Ascending aorta (tissue), 2 donors: ENCODE data around the gene ATP1A3. TPM values are rescaled to one million over a fixed set of nuclear protein-coding genes. Genes with fewer than 3 reads are reported as not detected.
A peak's percentile ranks its signal among the peaks of the same experiment; 100 is the strongest.
"Not testable (repeated sequence)": the region's sequence is repeated elsewhere in the genome, so short reads cannot be mapped to it uniquely, and the experiment has no call there.

Source experiments
- DNase-seq, 2 donors: peaks; one replicate each; pipeline ENCODE4 v3.0.0-alpha.2; 2019; ENCODE audit warnings: low spot score in 2 of 2
- H3K27ac ChIP-seq, 2 donors: fragments of 200-600 bp; sonication (generic); one replicate each; pipeline ENCODE4 v1.5.1; 2016 to 2017; ENCODE audit warnings: mild to moderate bottlenecking in 1 of 2
- H3K27me3 ChIP-seq: fragments of 200-600 bp; sonication (generic); one replicate; pipeline ENCODE4 v1.5.1; 2017
- H3K36me3 ChIP-seq, 2 donors: fragments of 200-600 bp; sonication (generic); one replicate each; pipeline ENCODE4 v1.5.1; 2016
- H3K4me1 ChIP-seq, 2 donors: fragments of 200-600 bp; sonication (generic); one replicate each; pipeline ENCODE4 v1.5.1; 2016 to 2017; ENCODE audit warnings: mild to moderate bottlenecking in 1 of 2
- H3K4me3 ChIP-seq, 2 donors: fragments of 200-600 bp; sonication (generic); one replicate each; pipeline ENCODE4 v1.5.1; 2016 to 2017; ENCODE audit warnings: mild to moderate bottlenecking in 1 of 2
- H3K9me3 ChIP-seq, 2 donors: fragments of 200-600 bp; sonication (generic); one replicate each; pipeline ENCODE4 v1.5.1; 2016
- intact Hi-C: fragments of 100-400 bp; cut with DNase I; formaldehyde crosslinking; loops from one replicate; pipeline ENCODE4 v1.15.1; 2023
- total RNA-seq: library from RNA; depleted of rRNA; stranded (reverse); fragments of >200 nt; gene quantifications from one replicate; pipeline ENCODE4 v1.1.0, GENCODE V29; 2016
- TF ChIP-seq, protein P1 (sequence below), 3 experiments: fragments of 200-600 bp in 2 of 3; fragments of 450-650 bp in 1 of 3; sonication (generic) in 2 of 3; IDR thresholded peaks; one replicate each; pipeline ENCODE4 v1.5.1; 2016 to 2019; ENCODE audit warnings: antibody characterized with exemption in 3 of 3, mild to moderate bottlenecking in 1 of 3, moderate library complexity in 1 of 3

Gene ATP1A3
- total RNA-seq, 1 donor from 2014 or later: 1.1 TPM

DNA sequence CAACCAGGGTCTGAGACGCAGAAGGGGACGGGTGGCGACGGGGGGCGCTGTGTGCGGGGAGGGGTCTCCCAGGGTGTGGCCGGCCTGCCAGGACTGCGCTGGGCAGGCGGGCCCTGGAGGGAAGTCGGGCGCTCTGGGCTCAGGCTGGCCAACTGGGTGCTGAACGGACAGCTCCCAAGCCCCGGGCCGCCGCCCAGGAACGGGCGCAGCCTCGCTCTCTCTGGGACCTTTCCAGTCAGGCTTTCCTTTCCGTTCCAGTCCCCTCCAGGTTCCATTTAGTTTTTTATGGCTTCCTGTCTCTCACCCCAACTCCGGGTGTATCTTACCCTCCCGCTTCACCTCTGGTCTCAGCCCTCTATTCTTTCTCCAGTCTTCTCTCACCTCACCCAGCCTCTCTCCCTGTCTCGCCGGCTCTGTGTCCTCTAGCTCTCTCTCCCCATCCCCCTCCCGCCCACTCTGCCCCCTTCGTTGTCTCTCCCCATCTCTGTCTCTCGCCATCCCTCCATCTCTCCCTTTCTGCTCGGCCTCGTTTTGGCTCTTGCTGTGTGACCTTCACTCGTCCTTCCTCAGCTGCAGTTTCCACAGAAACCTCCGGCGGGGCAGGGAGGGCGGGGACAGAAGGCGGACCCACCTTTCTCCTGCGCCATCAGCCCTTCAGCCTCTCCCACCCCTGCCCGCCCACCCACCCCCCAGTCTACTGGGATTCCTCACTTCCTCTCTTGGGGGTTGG lies 3.3 kb upstream of the ATP1A3 start:
- Histone ChIP-seq H3K27me3 (peaks cover 12% of the 10 kb centered on the region), H3K9me3 (no peaks in the 10 kb centered on the region), H3K27ac (no peak overlapping the region), H3K4me1 (peaks cover 0 to 6% of the 10 kb centered on the region in 2 donors), H3K4me3 (no peak overlapping the region), H3K36me3 (no peaks in the 10 kb centered on the region)
- TF ChIP-seq, protein P1, sequence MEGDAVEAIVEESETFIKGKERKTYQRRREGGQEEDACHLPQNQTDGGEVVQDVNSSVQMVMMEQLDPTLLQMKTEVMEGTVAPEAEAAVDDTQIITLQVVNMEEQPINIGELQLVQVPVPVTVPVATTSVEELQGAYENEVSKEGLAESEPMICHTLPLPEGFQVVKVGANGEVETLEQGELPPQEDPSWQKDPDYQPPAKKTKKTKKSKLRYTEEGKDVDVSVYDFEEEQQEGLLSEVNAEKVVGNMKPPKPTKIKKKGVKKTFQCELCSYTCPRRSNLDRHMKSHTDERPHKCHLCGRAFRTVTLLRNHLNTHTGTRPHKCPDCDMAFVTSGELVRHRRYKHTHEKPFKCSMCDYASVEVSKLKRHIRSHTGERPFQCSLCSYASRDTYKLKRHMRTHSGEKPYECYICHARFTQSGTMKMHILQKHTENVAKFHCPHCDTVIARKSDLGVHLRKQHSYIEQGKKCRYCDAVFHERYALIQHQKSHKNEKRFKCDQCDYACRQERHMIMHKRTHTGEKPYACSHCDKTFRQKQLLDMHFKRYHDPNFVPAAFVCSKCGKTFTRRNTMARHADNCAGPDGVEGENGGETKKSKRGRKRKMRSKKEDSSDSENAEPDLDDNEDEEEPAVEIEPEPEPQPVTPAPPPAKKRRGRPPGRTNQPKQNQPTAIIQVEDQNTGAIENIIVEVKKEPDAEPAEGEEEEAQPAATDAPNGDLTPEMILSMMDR (IDR thresholded peaks at IDR 0.05): no peak
- DNase-seq: no peak
- intact Hi-C loops: no loop called here

DNA sequence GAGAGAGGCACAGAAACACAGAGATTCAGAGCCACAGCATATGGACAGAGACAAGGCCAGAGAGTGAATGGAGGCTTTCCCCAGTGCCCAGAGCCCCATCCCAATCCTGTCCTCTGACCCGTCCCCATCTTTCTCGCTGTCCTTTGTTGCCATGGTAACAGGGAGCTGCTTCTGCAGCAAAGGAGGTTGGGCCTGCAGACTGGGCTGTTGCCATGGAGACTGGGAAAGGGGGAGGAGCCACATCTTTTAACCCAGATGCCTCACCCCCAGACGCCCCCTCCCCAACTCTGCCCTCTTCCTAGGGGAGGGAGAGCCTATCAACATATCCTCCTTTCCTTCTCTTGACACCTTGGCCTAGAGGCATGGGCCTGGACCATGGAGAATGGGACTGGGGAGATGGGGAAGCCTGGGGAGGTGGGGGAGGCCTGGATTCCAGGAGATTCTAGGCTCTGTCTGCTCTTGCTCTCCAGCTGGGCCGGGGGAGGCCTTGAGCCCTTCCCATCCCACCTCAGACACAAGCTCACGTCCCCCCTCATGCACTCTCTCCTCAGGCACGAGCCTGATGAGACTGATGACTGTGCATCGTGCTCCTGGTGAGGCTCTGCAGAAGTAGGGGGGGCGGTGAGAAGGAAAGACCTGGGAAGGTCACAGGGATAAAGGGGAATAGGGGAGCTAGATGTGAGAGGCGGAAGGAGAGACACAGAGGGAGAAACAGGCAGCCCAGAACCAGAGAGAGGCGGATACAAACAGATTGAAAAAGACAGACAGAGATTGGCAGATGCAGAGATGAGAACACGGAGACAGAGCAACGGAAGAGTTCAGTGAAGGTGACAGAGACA lies 2.1 kb upstream of the ATP1A3 start:
- no peak overlapping the region for H3K27ac ChIP-seq
- no peak for DNase-seq
- H3K4me1 ChIP-seq: peaks cover 0 to 6% of the 10 kb centered on the region in 2 donors
- no peaks in the 10 kb centered on the region for H3K9me3 ChIP-seq
- no peak overlapping the region for H3K4me3 ChIP-seq
- no peaks in the 10 kb centered on the region for H3K36me3 ChIP-seq
- TF ChIP-seq, protein P1 (IDR thresholded peaks at IDR 0.05): no peak
- intact Hi-C loops: no loop called here
- H3K27me3 ChIP-seq: peaks cover 12% of the 10 kb centered on the region

DNA sequence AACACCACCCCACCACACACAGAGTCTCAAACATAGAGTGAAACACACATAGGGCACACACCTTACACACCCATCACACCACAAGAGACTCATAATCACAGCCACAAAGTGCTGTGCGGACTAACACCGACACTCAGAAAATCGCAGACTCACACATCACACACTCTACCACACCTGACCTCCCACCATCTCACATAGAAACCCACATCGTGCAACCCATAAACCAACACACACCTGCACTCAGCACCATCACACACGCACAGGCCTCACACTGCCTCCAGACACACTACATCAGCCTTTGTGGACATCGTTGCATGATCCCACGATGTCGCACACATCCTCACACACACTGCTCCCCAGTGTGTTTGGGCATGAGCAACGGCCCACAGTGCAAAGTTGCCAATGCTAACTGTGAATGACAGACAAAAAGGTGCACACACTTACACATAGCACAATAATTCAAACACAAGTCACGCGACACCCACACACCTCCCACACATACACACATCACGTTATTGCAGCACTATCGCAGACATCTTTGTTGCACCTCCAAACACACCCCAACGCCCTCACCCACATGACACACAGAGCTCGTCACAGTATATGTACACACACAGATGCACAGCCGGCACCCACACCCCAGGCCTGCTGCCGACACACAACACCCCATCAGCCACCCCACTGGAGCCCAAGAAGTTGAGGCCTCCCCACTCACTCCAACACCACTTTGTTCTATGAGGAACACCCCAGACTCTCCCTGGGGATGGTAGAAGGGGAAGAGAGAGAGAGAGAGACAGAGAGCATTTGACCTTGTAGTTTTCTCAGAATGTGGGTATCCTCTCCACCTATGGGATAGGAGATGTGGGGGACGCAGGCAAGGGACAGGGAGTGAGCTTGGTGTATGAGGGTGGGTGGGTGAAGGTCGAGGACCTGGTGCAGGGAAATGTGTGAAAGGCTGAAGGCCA lies 1.2 kb upstream of the ATP1A3 start:
- no peaks in the 10 kb centered on the region for H3K36me3 ChIP-seq
- no peak overlapping the region for H3K27ac ChIP-seq
- peaks cover 12% of the 10 kb centered on the region for H3K27me3 ChIP-seq
- peaks cover 0 to 6% of the 10 kb centered on the region in 2 donors for H3K4me1 ChIP-seq
- intact Hi-C loops: no loop called here
- H3K4me3 ChIP-seq: no peak overlapping the region
- TF ChIP-seq, protein P1 (IDR thresholded peaks at IDR 0.05): no peak
- DNase-seq: no peak
- no peaks in the 10 kb centered on the region for H3K9me3 ChIP-seq

DNA sequence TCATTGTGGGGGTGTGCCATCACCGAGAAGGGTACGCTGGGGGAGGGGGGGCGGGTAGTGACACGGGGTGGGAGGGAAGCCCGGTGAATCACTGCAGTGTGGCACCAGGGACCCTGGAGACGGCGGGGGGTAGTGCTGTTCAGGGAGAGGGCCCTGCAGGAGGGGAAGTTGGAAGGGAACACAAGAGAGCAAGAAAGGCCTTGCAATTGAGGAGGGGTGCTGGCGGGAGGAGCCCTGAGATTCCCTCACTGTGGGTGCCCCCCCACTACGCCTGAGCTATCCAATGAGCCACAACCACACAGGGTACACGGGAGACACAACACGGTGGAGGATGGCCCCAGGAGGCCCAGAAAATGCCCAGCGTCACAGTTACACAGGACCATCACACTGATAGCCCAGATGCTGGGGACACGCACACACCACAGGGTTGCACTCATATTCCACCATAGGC lies 516 bp upstream of the ATP1A3 start:
- intact Hi-C loops: no loop called here
- H3K27me3 ChIP-seq: peaks cover 12% of the 10 kb centered on the region
- H3K27ac ChIP-seq: no peak overlapping the region
- peaks cover 0 to 6% of the 10 kb centered on the region in 2 donors for H3K4me1 ChIP-seq
- H3K4me3 ChIP-seq: peak overlapping the region; percentile 42 to 54
- TF ChIP-seq, protein P1 (IDR thresholded peaks at IDR 0.05): no peak
- no peaks in the 10 kb centered on the region for H3K9me3 ChIP-seq
- no peaks in the 10 kb centered on the region for H3K36me3 ChIP-seq
- DNase-seq: no peak

DNA sequence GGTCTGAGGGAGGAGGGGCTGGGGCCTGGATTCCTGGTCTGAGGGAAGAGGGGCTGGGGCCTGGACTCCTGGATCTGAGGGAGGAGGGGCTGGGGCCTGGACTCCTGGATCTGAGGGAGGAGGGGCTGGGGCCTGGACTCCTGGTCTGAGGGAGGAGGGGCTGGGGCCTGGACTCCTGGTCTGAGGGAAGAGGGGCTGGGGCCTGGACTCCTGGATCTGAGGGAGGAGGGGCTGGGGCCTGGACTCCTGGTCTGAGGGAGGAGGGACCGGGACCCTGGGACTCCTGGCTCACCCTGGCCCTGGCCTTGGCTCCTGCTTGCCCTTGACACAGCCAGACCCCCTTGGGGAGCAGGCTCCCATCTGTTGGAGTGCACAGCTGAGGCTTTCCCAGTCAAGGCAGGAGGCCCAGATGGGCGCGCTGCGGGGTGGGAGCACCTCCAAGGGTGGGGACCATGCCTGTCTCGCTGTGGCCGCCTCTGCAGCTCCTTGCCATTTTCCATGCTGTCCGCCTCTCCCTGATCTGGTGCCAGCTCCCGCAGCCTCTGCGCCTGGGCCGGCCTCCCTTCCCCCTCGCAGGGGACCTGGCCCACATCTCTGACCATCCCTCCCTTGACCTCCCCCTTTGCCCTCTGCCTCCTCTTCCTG lies 2.0 kb downstream of the ATP1A3 start:
- intact Hi-C loops, H3K36me3 ChIP-seq, DNase-seq, H3K4me3 ChIP-seq, H3K4me1 ChIP-seq, H3K27ac ChIP-seq, H3K9me3 ChIP-seq: not testable (repeated sequence)
- peaks cover 12% of the 10 kb centered on the region for H3K27me3 ChIP-seq
